Adipocyte (in vitro differentiated cells): Measurements from ENCODE around the gene NKAIN1.
"Not testable (repeated sequence)": the region's sequence is repeated elsewhere in the genome, so short reads cannot be mapped to it uniquely, and the experiment has no call there.

Experiments used
- DNase-seq: peaks from one replicate; pipeline ENCODE4 v3.0.0-alpha.2; 2015; ENCODE audit warnings: low read depth
- H3K27me3 ChIP-seq: replicated peaks from 2 replicates; pipeline ENCODE4 v1.7.0; 2013; ENCODE audit warnings: mild to moderate bottlenecking, low read length, moderate library complexity; ENCODE audit not compliant: control insufficient read depth, insufficient read depth
- H3K36me3 ChIP-seq: 2 replicates; pipeline ENCODE4 v1.7.0; 2013; ENCODE audit warnings: low read length, mild to moderate bottlenecking, moderate library complexity; ENCODE audit not compliant: control insufficient read depth, insufficient read depth, severe bottlenecking
- H3K4me1 ChIP-seq: 2 replicates; pipeline ENCODE4 v1.7.0; 2013; ENCODE audit warnings: mild to moderate bottlenecking, low read length, moderate library complexity; ENCODE audit not compliant: control insufficient read depth, insufficient read depth
- H3K4me3 ChIP-seq: 2 replicates; pipeline ENCODE4 v1.7.0; 2013; ENCODE audit warnings: mild to moderate bottlenecking, low read length, moderate library complexity
- H3K9ac ChIP-seq: 2 replicates; pipeline ENCODE4 v1.7.0; 2013; ENCODE audit warnings: mild to moderate bottlenecking, low read length, moderate library complexity
- H3K9me3 ChIP-seq: 2 replicates; pipeline ENCODE4 v1.7.0; 2013; ENCODE audit warnings: mild to moderate bottlenecking, low read length, moderate library complexity; ENCODE audit not compliant: control insufficient read depth

NKAIN1 gene

DNA sequence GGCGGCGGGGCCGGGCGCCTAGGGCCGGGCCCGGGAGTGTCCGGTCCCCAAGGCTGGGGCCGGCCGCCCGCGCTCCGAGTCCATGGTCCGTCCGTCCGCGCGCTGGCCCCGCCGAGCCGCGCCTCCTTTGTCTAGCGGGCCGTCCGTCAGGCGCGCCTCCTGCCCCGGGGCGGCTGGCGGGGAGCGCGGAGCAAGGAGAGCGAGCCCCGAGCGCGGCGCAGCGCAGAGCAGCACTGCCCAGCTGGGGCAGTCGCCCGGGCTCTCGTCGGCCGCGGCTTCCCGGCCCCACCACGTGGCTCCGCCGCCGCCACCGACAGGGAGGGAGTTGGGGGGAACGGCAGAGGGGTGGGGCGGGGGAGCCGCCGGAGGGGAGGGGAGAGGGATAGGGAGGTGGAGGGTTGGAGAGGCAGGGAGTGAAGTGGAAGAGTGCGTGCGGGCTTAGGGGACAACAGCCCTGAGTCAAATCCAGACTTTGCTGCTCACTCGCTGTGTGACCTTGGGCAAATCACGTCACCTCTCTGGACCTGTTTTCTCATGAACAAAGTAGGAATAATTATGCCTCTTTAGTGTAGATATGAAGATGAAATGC is at the start of gene NKAIN1:
NKAIN1 (minus strand) TSS at position 235 of the 589 bp plus-strand sequence. CDS start 340 bp downstream, outside the sequence.
- H3K27me3 ChIP-seq: peaks cover 55% of the 10 kb centered on the region
- H3K4me1 ChIP-seq: peaks cover 3% of the 10 kb centered on the region
- no peak within 1 kb of the TSS for H3K9ac ChIP-seq
- no peaks in the 10 kb centered on the region for H3K36me3 ChIP-seq
- no peaks in the 10 kb centered on the region for H3K9me3 ChIP-seq
- peak within 1 kb of the TSS; percentile 43 for H3K4me3 ChIP-seq
- DNase-seq: peak; percentile 77

DNA sequence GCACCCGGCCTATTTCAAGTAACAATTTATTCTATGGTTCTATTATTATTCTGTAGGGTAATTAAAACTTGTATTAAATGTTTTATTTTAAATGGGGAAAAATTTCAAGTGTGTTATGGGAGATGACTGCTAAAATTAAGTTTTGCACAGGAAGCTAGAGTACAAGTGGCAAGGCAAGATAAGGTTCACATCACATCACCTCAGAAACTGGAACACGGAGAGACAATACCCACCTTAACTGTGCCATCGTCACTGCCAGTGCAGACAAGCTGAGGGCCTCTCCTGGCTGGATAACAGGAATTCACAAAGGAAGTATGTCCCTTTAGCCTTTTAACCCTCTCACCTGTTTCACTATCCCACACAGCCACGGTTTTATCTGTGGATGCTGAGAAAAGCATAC is 49.3 kb upstream of the NKAIN1 start:
- Histone ChIP-seq H3K36me3 (peaks cover 76% of the 10 kb centered on the region), H3K9me3 (no peaks in the 10 kb centered on the region), H3K4me1 (no peaks in the 10 kb centered on the region), H3K9ac (no peak overlapping the region), H3K4me3 (no peak overlapping the region), H3K27me3 (no peaks in the 10 kb centered on the region)
- DNase-seq: no peak

GRCh38 chr1:31287791-31288190 is 48.1 kb upstream of the NKAIN1 start:
- H3K9ac ChIP-seq, DNase-seq, H3K4me3 ChIP-seq, H3K9me3 ChIP-seq, H3K27me3 ChIP-seq, H3K4me1 ChIP-seq: not testable (repeated sequence)
- H3K36me3 ChIP-seq: peaks cover 75% of the 10 kb centered on the region

DNA sequence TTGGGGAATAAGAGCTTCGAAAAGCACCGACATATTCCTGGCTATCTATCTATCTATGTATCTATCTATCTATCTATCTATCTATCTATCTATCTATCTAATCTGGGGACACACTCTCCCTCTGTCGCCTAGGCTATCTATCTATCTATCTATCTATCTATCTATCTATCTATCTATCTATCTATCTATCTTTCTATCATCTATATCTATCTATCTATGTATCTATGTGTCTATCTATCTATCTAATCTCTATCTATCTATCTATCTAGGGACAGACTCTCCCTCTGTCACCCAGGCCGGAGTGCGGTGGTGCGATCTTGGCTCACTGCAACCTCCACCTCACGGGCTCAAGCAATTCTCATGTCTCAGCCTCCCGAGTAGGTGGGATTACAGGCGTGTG is 42.7 kb upstream of the NKAIN1 start:
- not testable (repeated sequence) for DNase-seq, H3K27me3 ChIP-seq, H3K9ac ChIP-seq, H3K9me3 ChIP-seq, H3K4me1 ChIP-seq, H3K4me3 ChIP-seq
- H3K36me3 ChIP-seq: peaks cover 71% of the 10 kb centered on the region

DNA sequence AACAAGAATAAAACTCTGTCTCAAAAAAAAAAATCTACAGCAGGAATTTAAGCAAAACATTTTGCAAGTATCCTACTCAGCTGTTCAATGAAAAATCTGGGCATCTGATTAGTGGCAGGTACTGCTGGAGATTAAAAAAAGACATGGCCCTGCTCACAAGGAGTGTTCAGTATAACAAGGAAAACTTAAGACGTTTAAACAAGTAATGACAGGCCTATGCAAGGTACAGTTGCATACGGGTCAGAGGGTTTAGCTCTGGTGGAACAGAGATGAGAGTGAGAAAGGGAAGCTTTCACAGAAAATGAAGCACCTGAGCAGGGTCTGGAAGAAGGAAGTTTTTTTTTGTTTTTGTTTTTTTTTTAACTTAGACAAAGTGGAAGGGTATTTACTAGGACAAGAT is 33.9 kb upstream of the NKAIN1 start:
- no peak overlapping the region for H3K4me3 ChIP-seq
- H3K4me1 ChIP-seq: no peaks in the 10 kb centered on the region
- no peak overlapping the region for H3K9ac ChIP-seq
- DNase-seq: no peak
- H3K27me3 ChIP-seq: no peaks in the 10 kb centered on the region
- H3K36me3 ChIP-seq: peaks cover 84% of the 10 kb centered on the region
- H3K9me3 ChIP-seq: no peaks in the 10 kb centered on the region

GRCh38 chr1:31272369-31272768 is 32.7 kb upstream of the NKAIN1 start:
- H3K36me3 ChIP-seq: peaks cover 84% of the 10 kb centered on the region
- DNase-seq: no peak
- H3K9ac ChIP-seq: no peak overlapping the region
- H3K4me1 ChIP-seq: no peaks in the 10 kb centered on the region
- no peaks in the 10 kb centered on the region for H3K9me3 ChIP-seq
- H3K27me3 ChIP-seq: no peaks in the 10 kb centered on the region
- H3K4me3 ChIP-seq: no peak overlapping the region

- H3K9ac ChIP-seq: no peak overlapping the region
- H3K36me3 ChIP-seq: peaks cover 94% of the 10 kb centered on the region
- no peaks in the 10 kb centered on the region for H3K4me1 ChIP-seq
- DNase-seq: peak; percentile 20
- H3K27me3 ChIP-seq: no peaks in the 10 kb centered on the region
- no peak overlapping the region for H3K4me3 ChIP-seq
- H3K9me3 ChIP-seq: no peaks in the 10 kb centered on the region
These were observed 26.9 kb upstream of the NKAIN1 start for GRCh38 chr1:31266547-31266946.

DNA sequence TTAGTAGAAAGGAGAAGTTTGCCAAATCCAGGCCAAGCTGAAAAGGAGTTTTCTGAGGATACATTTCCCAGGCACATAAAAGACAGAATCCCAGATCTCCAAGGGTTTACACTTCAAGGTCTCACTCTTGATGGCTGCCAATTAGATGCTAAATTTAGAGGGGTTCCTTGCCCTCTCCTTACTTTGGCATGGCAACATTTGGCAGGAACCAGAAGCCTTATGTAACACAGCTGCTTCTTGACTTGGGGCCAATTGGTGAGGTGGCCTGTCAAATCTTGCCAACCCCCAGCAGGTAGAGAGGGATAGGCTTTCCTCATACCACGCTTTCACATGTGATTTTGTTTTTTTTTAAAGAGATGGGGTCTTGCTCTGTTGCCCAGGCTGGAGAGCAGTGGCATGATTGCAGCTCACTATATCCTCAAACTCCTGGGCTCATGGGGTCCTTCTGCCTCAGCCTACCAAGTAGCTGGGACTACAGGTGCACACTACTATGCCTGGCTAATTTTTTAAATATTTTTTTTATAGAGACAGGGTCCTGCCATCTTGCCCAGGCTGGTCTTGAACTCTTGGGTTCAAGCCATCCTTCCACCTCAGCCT is 25.2 kb upstream of the NKAIN1 start:
- no peak overlapping the region for H3K9ac ChIP-seq
- DNase-seq: no peak
- H3K4me3 ChIP-seq: no peak overlapping the region
- peaks cover 92% of the 10 kb centered on the region for H3K36me3 ChIP-seq
- no peaks in the 10 kb centered on the region for H3K27me3 ChIP-seq
- H3K4me1 ChIP-seq: no peaks in the 10 kb centered on the region
- no peaks in the 10 kb centered on the region for H3K9me3 ChIP-seq

DNA sequence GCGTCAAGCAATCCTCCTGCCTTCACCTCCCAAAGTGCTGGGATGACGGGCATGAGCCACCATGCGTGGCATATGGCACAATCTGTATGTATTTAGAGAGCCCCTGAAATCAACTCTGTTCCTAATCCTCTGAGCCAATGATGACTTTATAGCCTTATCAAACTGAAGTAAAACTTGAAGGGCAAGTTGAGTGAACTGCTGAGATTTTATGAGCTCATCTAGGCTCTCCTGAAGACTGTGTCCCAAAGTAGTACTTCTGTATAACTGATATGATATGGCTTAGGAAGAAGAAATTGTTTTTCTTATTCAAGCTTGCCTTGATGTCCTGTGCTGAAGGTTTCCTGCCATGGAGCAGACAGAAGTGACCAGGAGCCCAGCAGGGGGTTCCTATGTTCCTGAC is 23.7 kb upstream of the NKAIN1 start:
- H3K9me3 ChIP-seq: no peaks in the 10 kb centered on the region
- H3K27me3 ChIP-seq: no peaks in the 10 kb centered on the region
- H3K36me3 ChIP-seq: peaks cover 93% of the 10 kb centered on the region
- no peak for DNase-seq
- H3K4me3 ChIP-seq: no peak overlapping the region
- H3K4me1 ChIP-seq: no peaks in the 10 kb centered on the region
- H3K9ac ChIP-seq: no peak overlapping the region

DNA sequence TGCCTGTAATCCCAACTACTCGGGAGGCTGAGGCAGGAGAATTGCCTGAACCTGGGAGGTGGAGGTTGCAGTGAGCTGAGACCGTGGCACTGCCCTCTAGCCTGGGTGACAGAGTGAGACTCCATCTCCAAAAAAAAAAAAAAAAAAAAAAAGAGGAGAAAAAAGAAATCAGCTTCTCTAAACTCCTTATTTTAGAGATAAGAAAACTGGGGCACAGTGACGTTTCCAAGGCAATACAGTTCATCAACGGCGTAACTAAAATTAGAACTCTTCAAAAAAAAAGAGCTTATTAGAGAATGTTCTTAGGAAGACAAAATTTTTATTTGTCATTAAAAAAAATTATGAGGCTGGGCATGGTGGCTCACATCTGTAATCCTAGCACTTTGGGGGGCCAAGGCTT is 22.7 kb upstream of the NKAIN1 start:
- not testable (repeated sequence) for H3K27me3 ChIP-seq, DNase-seq, H3K9ac ChIP-seq, H3K9me3 ChIP-seq, H3K4me3 ChIP-seq, H3K4me1 ChIP-seq
- H3K36me3 ChIP-seq: peaks cover 93% of the 10 kb centered on the region

DNA sequence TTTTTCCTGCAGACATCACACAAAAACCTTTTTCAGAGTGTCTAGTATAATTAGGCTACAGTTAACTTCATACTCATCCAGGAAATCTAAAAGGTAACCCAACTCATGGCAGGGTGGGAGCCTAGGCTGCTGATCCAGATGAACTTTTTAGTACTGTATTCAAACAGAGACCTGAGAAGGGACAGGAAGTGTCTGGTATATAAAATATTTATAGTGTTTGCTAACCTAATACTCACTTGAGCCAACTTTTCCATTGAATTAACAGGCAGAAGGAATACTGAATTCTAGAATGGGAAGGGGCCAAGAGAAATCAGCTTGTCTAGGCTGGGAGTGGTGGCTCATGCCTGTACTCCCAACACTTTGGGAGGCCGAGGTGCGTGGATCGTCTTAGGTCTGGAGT is 22.2 kb upstream of the NKAIN1 start:
- Histone ChIP-seq H3K4me1 (no peaks in the 10 kb centered on the region), H3K36me3 (peaks cover 93% of the 10 kb centered on the region), H3K9me3 (no peaks in the 10 kb centered on the region), H3K27me3 (no peaks in the 10 kb centered on the region), H3K9ac (no peak overlapping the region), H3K4me3 (no peak overlapping the region)
- DNase-seq: no peak

GRCh38 chr1:31259746-31260145 is 20.1 kb upstream of the NKAIN1 start:
- DNase-seq: no peak
- Histone ChIP-seq H3K9me3 (no peaks in the 10 kb centered on the region), H3K27me3 (no peaks in the 10 kb centered on the region), H3K4me1 (no peaks in the 10 kb centered on the region), H3K36me3 (peaks cover 73% of the 10 kb centered on the region), H3K9ac (no peak overlapping the region), H3K4me3 (no peak overlapping the region)
